GM23248 (cell line): Measurements from ENCODE around the gene GALNT7. TPM values are rescaled to one million over a fixed set of nuclear protein-coding genes. Genes with fewer than 3 reads are reported as not detected.
A peak's percentile ranks its signal among the peaks of the same experiment; 100 is the strongest.

Experiments
- DNase-seq: peaks from one replicate; pipeline ENCODE4 v3.0.0-alpha.2; 2015
- H2AFZ ChIP-seq: fragments of 200-600 bp; sonication (generic); 2 replicates; pipeline ENCODE4 v1.6.1; 2016; ENCODE audit warnings: antibody characterized with exemption
- H3F3A ChIP-seq: fragments of 200-600 bp; sonication (generic); 2 replicates; pipeline ENCODE4 v1.6.1; 2016; ENCODE audit warnings: mild to moderate bottlenecking, antibody characterized with exemption, mixed run types; ENCODE audit not compliant: insufficient read depth
- H3K27ac ChIP-seq: fragments of 200-600 bp; sonication (generic); 2 replicates; pipeline ENCODE4 v1.5.1; 2016; ENCODE audit warnings: mild to moderate bottlenecking
- H3K27me3 ChIP-seq: fragments of 200-600 bp; sonication (generic); replicated peaks from 2 replicates; pipeline ENCODE4 v1.6.1; 2016; ENCODE audit warnings: mild to moderate bottlenecking; ENCODE audit not compliant: insufficient read depth
- H3K36me3 ChIP-seq: fragments of 200-600 bp; sonication (generic); 2 replicates; pipeline ENCODE4 v1.6.1; 2016; ENCODE audit warnings: low read depth, mild to moderate bottlenecking
- H3K4me1 ChIP-seq: fragments of 200-600 bp; sonication (generic); 2 replicates; pipeline ENCODE4 v1.6.1; 2016; ENCODE audit warnings: mild to moderate bottlenecking; ENCODE audit not compliant: insufficient read depth
- H3K4me2 ChIP-seq: fragments of 200-600 bp; sonication (generic); one replicate; pipeline ENCODE4 v1.6.1; 2016; ENCODE audit warnings: mild to moderate bottlenecking; ENCODE audit not compliant: unreplicated experiment
- H3K4me3 ChIP-seq: fragments of 200-600 bp; sonication (generic); 2 replicates; pipeline ENCODE4 v1.5.1; 2016; ENCODE audit warnings: mild to moderate bottlenecking
- H3K79me2 ChIP-seq: fragments of 200-600 bp; sonication (generic); 2 replicates; pipeline ENCODE4 v1.6.1; 2016; ENCODE audit warnings: mild to moderate bottlenecking; ENCODE audit not compliant: insufficient read depth
- H3K9ac ChIP-seq: fragments of 200-600 bp; sonication (generic); 2 replicates; pipeline ENCODE4 v1.6.1; 2016; ENCODE audit warnings: mild to moderate bottlenecking
- H3K9me2 ChIP-seq: fragments of 200-600 bp; sonication (generic); 2 replicates; pipeline ENCODE4 v1.6.1; 2016; ENCODE audit warnings: mixed run types, mild to moderate bottlenecking, moderate library complexity; ENCODE audit not compliant: insufficient read depth
- H3K9me3 ChIP-seq: fragments of 200-600 bp; sonication (generic); one replicate; pipeline ENCODE4 v1.6.1; 2017; ENCODE audit warnings: low read depth
- H4K20me1 ChIP-seq: fragments of 200-600 bp; sonication (generic); 2 replicates; pipeline ENCODE4 v1.6.0; 2016; ENCODE audit not compliant: insufficient read depth
- EZH2 ChIP-seq: fragments of 200-600 bp; sonication (generic); IDR thresholded peaks from 2 replicates; pipeline ENCODE4 v1.6.1; 2018; ENCODE audit warnings: antibody characterized with exemption, mild to moderate bottlenecking; ENCODE audit not compliant: insufficient read depth, poor library complexity, severe bottlenecking
- EZH2phosphoT487 ChIP-seq: fragments of 200-600 bp; sonication (generic); IDR thresholded peaks from 2 replicates; pipeline ENCODE4 v1.6.1; 2018; ENCODE audit warnings: antibody characterized with exemption, moderate library complexity, mild to moderate bottlenecking, low read depth; ENCODE audit not compliant: insufficient read depth
- WGBS, 2 experiments: methylation state at CpG; one replicate each; pipeline ENCODE4 v1.1.6; 2015 to 2017; ENCODE audit warnings: low lambda C conversion rate in 2 of 2, low coverage in 1 of 2; ENCODE audit errors: missing lambda C conversion rate in 2 of 2; 5-methylcytosine and 5-hydroxymethylcytosine counted together
- in situ Hi-C: fragments of 300-500 bp; cut with MboI; formaldehyde crosslinking; loops from 2 replicates; pipeline ENCODE4 v1.15.0; 2020
- polyA plus RNA-seq: library from polyadenylated mRNA; unstranded; fragments of >200 nt; fragmentation: Nextera tagmentation; extraction: Ambion mirVana; gene quantifications from 2 replicates; pipeline ENCODE4 v1.2.1, GENCODE V29; 2016
- total RNA-seq: library from RNA; depleted of rRNA; stranded (reverse); fragments of >200 nt; shearing (Covaris generic); gene quantifications from 2 replicates; pipeline ENCODE4 v1.2.3, GENCODE V29; 2014

Gene GALNT7
- total and polyA plus RNA-seq, 2 experiments from 2014 or later = 5.8 to 13.1 TPM

DNA sequence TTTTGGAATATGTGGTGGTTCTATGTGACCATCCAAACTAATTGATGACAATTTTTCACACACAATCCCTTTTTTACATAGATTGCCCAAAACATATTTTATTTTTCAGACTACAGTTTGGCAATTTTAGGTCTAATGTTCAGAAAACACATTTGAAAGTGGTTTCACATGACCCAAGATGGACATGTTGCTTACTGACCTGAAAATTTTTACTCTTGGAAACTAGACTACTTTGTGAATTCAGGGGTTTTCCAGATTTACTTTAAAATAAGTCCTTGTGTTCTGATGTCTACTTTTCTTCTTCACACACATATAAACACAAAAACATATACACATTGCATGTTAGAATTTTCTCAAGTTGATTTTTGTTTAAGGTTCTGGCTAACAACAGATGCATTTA lies 86.0 kb downstream of the GALNT7 start:
- in situ Hi-C loops = loop anchor here (10.0 kb wide), 1 partner anchor 230 kb away; no protein-coding TSS in a partner anchor
- Histone ChIP-seq H3K9me3 (no peaks in the 10 kb centered on the region), H3K79me2 (no peaks in the 10 kb centered on the region), H3K4me1 (0 out of 2 replicates have a peak, but pooled peaks cover 5% of the 10 kb centered on the region), H3K27ac (no peak overlapping the region), H3K9ac (no peak overlapping the region), H3K4me2 (no peak overlapping the region), H3K9me2 (no peaks in the 10 kb centered on the region), H4K20me1 (peaks cover 7% of the 10 kb centered on the region; the same call in 1 of the 2 replicates), H3K4me3 (no peak overlapping the region), H3K36me3 (no peaks in the 10 kb centered on the region), H3K27me3 (peaks cover 57% of the 10 kb centered on the region), H2AFZ (no peak overlapping the region), H3F3A (peaks cover 22% of the 10 kb centered on the region)
- TF ChIP-seq EZH2phosphoT487 = no peak
- no peak for TF ChIP-seq EZH2
- DNase-seq = no peak

DNA sequence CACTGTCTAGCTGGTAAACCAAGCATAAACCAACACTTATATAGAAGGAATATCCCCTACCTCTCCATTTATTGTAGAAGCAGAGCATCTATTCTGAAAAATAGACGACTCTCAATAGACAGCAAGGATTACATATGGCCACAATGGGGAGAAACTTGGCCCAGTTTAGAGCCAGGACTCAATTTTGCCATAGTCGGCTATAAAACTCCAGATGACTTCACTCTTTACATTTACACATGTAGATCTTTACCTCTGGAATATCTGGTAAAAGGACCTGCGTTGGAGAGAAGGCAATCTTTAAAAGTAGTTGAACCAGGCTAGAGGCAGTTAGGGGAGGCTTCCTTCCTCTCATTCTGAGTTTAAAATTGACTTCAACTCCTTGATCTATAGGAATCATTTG lies 88.2 kb downstream of the GALNT7 start:
- peaks cover 17% of the 10 kb centered on the region for H3F3A ChIP-seq
- in situ Hi-C loops = loop anchor here (10.0 kb wide), 1 partner anchor 232 kb away; no protein-coding TSS in a partner anchor
- no peak for DNase-seq
- WGBS, 2 experiments = 83 to 91% methylated on average over 3 of the region's 3 CpGs
- H3K4me1 ChIP-seq = 0 out of 2 replicates have a peak, but pooled peaks cover 4% of the 10 kb centered on the region
- TF ChIP-seq EZH2phosphoT487 (no peak), EZH2 (no peak)
- peaks cover 4% of the 10 kb centered on the region; the same call in 1 of the 2 replicates for H4K20me1 ChIP-seq
- H3K4me3 ChIP-seq = no peak overlapping the region
- H3K9me2 ChIP-seq = no peaks in the 10 kb centered on the region
- no peaks in the 10 kb centered on the region for H3K79me2 ChIP-seq
- no peaks in the 10 kb centered on the region for H3K36me3 ChIP-seq
- no peak overlapping the region for H3K9ac ChIP-seq
- H3K9me3 ChIP-seq = no peaks in the 10 kb centered on the region
- no peak overlapping the region for H2AFZ ChIP-seq
- peaks cover 38% of the 10 kb centered on the region for H3K27me3 ChIP-seq
- H3K27ac ChIP-seq = no peak overlapping the region
- no peak overlapping the region for H3K4me2 ChIP-seq

DNA sequence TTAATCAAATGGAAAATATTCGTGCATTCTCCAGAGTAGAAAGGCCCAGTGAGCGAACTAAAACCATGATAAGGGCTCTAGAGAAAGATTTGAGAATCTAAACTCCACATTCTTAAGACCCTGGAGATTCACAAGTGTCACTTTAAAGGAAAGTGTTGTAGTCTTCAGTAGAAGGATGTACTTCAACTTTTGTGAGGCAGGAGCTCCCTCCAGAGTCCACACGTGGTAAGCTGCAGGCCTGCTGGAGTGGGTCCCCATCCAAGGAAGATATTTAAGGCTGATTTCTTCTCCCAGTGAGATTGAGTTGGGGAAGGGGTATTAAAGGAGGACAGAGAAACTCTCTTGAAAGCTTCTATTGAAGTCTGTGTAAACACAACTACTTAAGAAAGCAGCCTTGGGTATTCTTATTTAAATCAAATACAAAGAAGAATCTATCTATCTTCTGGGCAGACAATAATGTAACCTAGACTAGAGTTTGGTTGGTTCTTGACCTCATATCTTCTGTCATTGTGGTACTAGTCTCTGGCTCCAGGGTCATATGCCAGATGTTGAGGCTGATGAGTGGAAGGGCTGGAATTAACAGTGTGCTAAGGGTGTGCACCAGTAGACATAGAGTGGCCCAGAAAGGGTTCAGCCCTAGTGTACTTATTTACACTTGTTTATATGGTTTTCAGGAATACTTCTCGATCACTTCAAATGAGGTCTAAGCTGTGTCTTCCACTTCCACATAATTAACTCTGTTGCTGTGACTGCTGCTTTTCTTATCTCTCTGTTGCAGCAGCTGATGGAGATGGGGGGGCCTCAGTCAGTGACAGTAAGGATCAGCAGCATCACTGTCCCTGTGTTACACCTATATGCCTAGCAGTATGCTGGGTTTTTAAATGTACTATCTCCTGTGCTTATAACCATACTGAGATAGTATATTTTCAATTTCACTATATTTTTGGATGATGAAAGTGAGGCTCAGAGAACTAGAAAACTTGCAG lies 89.4 kb downstream of the GALNT7 start:
- H3K27ac ChIP-seq = no peak overlapping the region
- H3K27me3 ChIP-seq = peaks cover 38% of the 10 kb centered on the region
- H3K9ac ChIP-seq = no peak overlapping the region
- no peak for TF ChIP-seq EZH2phosphoT487
- no peak for TF ChIP-seq EZH2
- peaks cover 5% of the 10 kb centered on the region for H3F3A ChIP-seq
- no peak overlapping the region for H3K4me2 ChIP-seq
- H3K79me2 ChIP-seq = no peaks in the 10 kb centered on the region
- WGBS, 2 experiments = 29 to 31% methylated on average over 4 of the region's 4 CpGs
- no peaks in the 10 kb centered on the region for H3K9me3 ChIP-seq
- peak; percentile 78 for DNase-seq
- H2AFZ ChIP-seq = no peak overlapping the region
- no peak overlapping the region for H3K4me3 ChIP-seq
- in situ Hi-C loops = loop anchor here (10.0 kb wide), 1 partner anchor 233 kb away; no protein-coding TSS in a partner anchor
- no peaks in the 10 kb centered on the region for H3K4me1 ChIP-seq
- no peaks in the 10 kb centered on the region for H4K20me1 ChIP-seq
- no peaks in the 10 kb centered on the region for H3K36me3 ChIP-seq
- no peaks in the 10 kb centered on the region for H3K9me2 ChIP-seq

DNA sequence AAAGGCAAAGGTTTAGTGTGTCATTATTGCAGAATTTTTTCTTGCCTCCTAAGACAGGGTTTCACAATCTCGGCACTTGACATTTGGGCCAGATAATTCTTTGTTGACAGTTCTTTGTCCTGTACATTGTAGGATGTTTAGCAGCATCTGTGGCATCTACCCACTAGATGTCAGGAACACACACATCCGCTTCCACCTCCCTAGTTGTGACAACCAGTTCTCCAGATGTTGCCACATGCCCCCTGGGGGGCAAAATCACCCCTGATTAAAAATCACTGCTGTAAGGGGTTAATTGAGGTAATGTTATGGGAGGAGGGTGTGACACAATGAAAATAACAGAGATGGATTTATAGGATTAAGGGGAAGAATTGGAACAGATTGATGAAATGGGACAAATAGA lies 90.3 kb downstream of the GALNT7 start:
- WGBS, 2 experiments = 90 to 98% methylated on average over 2 of the region's 2 CpGs
- in situ Hi-C loops = loop anchor here (10.0 kb wide), 1 partner anchor 234 kb away; no protein-coding TSS in a partner anchor
- no peak overlapping the region for H3K27ac ChIP-seq

More for the DNA sequence above, 90.3 kb downstream of the GALNT7 start:
- no peaks in the 10 kb centered on the region for H3K79me2 ChIP-seq
- no peak overlapping the region for H3K4me3 ChIP-seq
- H3K9me3 ChIP-seq = no peaks in the 10 kb centered on the region
- H3K9ac ChIP-seq = no peak overlapping the region
- no peak for TF ChIP-seq EZH2
- TF ChIP-seq EZH2phosphoT487 = no peak
- DNase-seq = no peak
- peaks cover 31% of the 10 kb centered on the region for H3K27me3 ChIP-seq
- no peaks in the 10 kb centered on the region for H4K20me1 ChIP-seq
- H3K36me3 ChIP-seq = no peaks in the 10 kb centered on the region
- no peaks in the 10 kb centered on the region for H3K9me2 ChIP-seq
- H3K4me1 ChIP-seq = no peaks in the 10 kb centered on the region
- H2AFZ ChIP-seq = no peak overlapping the region
- no peaks in the 10 kb centered on the region for H3F3A ChIP-seq
- no peak overlapping the region for H3K4me2 ChIP-seq
